Skin of body (tissue), 2 donors: ENCODE measurements around the gene TRMT10B. TPM values are rescaled to one million over a fixed set of nuclear protein-coding genes. Genes with fewer than 3 reads are reported as not detected.

Experiments used
- DNase-seq: peaks from one replicate; lab custom pipeline; 2025; lab: John Stamatoyannopoulos, UW
- total RNA-seq: library from RNA; depleted of rRNA; stranded (reverse); fragments of >200 nt; gene quantifications from one replicate; pipeline ENCODE4 v1.2.3, GENCODE V29; 2014

TRMT10B gene, protein sequence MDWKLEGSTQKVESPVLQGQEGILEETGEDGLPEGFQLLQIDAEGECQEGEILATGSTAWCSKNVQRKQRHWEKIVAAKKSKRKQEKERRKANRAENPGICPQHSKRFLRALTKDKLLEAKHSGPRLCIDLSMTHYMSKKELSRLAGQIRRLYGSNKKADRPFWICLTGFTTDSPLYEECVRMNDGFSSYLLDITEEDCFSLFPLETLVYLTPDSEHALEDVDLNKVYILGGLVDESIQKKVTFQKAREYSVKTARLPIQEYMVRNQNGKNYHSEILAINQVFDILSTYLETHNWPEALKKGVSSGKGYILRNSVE
- 7.1 TPM for total RNA-seq

DNA sequence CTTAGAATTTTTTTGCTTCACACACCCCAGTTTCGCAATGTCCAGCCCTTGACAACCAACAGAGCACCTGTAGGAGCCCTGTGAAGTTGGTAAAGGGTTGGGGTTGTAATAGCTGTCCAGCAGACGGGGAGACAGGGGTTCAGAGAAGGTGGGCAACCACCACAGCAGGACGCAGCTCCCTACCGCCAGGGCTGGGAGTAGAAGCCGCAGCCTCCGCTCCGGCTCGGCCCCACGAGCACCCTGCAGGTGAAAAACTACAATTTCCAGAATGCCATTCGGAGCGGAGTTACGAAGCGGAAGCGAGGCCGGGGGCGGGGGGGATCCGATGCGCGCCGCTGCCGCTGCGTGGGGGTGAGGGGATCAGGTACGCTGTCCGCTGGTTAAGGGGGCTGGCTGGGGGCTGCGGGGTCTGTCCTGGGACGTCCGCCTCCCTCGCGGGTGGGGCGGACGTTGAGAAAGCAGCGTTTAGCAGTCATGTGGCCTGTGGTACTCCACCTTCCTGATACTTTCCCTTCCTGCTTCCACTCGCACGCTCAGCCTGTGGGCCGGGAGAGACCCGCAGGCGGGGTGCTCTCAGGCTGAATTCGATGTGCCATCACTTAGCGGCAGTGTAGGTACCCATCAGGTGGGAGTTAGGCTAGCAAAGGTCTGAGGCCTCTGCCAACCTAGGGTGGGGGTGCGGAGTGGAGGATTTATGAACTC is at the start of gene TRMT10B:
Gene TRMT10B, plus strand, starts transcription at position 317 of the 702 bp plus-strand sequence. CDS start 8,127 bp downstream, outside the sequence.
- peak; percentile 32 for DNase-seq

DNA sequence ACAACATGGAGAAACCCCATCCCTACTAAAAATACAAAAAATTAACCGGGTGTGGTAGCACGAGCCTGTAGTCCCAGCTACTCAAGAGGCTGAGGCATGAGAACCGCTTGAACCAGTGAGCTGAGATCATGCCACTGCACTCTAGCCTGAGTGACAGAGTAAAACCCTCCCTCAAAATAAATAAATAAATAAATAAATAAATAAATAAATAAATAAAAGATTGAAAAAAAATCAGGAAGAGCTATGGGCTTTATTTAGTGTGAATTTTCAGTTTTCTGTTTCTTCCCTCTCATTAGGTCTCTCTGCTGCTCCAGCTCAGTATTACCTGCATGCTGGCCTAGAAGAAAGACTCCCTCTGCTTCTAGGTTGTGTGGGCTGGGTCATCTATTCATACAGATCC is 47.8 kb upstream of the TRMT10B start:
- no peak for DNase-seq

DNA sequence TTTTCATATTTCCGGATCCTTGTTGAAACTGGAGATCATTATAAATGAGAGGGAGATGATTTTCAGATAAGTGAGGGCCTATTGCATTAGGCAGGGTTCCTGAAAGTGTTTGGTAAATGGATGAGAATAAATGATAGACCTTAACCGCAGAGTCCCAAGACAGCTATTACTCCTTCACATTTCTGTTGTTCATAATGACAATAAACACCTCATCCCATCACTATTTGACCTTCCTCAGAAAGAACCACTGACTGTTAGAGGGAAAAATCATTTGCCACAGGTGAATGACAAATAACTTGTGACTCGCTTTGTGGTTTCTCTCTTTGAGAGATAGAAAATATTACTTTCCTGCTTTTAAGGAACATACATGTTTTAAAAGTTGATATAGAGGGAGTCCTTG is 47.3 kb upstream of the TRMT10B start:
- no peak for DNase-seq

DNA sequence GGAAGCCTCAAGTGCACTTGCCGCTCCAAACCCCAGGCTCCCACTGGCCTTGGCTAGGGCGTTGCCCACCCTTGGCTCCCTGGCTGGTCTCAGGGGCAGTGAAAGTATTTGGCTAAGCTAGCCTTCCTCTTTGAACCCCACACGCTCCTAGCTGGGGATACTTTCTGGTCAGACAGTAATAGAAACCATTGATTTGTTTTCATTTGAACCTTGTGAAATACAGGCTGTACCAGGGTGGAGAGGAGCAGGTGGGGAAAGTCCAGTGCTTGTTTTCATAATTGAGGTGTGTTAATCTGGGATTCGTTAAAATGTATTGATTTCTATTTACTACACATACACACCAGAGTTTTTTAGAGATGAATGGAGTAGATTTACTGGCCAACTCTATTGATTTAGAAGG is 45.9 kb upstream of the TRMT10B start:
- DNase-seq, result no peak

DNA sequence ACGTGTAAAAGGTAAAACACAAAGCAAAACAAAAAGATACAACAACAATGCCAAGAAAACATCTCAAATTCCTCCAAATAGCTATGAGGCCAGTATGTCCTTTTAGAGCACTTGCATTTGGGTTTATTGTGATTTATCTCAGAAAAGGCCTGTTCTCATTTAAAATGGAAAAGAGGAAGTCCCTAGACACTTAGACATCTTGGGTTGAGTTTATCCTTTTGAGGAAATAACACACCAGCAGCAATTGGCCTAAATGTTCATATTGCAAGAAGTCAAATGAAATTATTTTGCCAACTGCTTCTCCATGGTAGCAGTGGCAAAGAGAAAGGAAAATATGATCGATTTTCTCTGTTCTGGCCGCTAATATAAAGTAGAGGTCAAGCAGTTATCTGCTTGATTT is 43.6 kb upstream of the TRMT10B start:
- DNase-seq, result no peak

DNA sequence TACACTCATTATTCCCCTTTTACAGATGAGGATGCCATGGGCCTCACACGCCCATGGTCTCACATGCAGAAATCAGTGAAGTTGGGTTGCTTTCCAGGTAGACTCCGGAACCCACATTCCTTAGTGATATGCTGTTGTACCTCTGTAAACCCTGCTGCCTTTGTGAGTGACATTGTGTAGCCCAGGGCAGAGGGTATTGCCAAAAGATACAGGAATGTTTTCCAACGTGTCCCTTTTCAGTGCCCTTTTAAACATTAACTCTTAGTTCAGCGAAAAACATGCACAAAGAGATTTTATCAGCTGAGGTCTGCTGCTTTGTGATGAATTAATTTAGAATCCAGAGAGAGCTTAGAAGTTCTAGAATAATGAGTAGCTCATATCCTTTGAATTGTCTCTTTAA is 38.3 kb upstream of the TRMT10B start:
- no peak for DNase-seq

DNA sequence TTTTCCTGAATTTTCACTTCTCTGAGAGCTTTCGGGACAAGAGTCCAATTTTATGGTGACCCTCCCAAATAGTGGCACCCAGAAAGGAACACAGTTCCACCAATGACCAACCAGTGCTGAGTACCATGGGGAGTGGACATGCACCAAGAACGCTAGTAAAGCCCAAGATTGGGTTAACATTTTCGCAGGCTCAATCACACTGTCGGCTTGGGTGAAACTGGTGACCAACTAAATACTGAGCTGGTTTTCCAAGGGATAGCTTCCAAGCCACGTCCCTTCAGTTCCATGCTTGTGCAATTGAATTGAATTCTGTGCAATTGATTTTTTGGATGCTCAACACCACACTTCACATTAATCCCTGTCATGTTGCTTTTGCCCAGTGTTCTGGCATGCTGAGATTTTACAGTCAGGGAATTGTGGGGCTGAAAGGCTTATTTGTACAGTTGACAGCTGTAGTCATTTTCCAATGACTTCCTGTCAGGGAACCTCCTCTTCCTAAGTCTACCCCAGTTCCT is 37.6 kb upstream of the TRMT10B start:
- DNase-seq, result no peak

DNA sequence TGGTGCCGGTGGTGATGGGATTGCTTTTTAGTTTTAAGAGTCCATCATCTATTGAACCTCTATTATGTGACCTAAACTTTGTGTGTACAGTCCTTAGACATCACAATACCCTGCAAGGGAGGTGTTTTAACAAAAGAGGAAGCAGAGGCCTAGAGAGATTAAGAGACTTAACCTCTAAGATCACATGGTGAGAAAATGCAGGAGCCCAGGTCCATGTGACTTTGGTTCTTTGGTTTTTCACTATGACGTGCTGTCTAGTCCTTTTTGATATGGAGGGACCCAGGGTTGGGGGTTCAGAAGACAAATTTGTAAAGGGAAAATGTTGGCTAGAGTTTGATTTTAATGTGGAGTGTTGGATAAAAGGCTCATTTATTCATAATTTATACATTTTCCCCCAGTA is 34.1 kb upstream of the TRMT10B start:
- no peak for DNase-seq

DNA sequence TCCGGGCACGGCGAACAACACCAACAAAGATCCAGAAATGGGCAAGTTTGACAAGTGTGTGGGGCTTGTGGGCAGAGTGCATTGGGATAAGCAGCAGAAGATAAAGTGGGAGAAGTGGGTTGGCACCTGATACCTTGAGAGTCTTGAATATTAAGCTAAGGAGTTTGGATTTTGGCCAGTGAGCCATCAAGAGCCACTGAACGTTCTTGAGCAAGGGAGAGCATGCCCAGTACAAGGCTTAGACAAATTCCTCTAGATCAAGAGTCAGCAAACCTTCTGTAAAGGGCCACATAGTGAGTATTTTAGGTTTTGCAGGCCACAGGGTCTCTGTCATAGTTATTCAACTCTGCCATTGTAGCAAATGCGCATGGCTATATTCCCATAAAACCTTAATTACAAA is 26.6 kb upstream of the TRMT10B start:
- no peak for DNase-seq

DNA sequence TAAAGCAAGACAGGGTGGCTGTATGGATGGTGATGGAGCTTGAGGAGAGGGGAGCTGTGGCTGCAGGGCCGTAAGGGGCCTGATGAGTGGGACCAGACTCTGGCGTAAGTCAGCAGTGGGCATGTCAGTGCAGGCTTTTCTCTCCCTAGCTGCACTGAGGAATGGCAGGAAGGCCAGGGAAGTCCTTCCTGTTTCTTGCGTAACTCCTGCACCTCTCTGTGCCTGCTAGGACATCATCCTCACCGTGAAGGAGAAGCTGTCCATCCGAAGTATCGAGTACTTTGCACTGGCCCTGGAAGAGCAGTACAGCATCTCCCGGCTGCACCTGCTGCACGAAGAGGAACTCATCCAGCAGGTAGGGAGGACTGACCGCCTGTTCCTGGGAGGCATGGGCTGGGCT is 24.1 kb upstream of the TRMT10B start:
- DNase-seq, result no peak

DNA sequence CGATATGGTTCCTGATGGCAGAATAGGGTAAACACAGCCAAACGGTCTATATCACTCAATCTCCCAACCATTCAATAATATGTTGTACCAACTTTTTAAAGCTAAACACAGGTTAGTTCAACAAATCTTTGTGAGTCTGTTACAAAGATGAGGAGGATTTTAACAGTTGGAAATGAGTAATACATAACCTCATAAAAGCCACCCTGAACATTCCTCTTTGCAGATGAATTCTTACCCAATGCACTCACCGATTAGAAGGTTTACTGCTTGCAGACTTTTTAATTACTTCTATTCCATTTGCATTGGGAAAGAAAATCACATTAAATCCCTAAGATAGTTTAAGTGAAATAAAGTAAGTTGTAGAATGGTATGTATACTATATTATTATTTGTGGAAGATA is 23.3 kb upstream of the TRMT10B start:
- no peak for DNase-seq

DNA sequence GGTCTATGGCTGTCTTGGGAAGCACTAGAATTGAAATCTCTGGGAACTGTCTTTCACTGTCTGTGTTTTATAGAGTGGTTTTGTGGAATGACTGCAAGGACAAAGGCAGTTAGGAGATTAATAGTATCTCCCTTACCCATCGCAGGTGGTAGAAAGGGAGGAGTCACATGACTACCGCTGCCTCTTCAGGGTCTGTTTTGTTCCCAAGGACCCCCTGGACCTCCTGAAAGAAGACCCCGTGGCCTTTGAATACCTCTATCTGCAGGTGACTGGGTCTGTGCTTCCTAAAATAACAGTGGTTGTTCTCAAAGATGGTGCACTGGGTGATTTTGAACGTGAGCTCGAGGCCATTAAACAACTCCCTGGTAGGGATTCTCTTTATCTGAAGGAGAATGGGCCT is 22.8 kb upstream of the TRMT10B start:
- DNase-seq, result no peak

DNA sequence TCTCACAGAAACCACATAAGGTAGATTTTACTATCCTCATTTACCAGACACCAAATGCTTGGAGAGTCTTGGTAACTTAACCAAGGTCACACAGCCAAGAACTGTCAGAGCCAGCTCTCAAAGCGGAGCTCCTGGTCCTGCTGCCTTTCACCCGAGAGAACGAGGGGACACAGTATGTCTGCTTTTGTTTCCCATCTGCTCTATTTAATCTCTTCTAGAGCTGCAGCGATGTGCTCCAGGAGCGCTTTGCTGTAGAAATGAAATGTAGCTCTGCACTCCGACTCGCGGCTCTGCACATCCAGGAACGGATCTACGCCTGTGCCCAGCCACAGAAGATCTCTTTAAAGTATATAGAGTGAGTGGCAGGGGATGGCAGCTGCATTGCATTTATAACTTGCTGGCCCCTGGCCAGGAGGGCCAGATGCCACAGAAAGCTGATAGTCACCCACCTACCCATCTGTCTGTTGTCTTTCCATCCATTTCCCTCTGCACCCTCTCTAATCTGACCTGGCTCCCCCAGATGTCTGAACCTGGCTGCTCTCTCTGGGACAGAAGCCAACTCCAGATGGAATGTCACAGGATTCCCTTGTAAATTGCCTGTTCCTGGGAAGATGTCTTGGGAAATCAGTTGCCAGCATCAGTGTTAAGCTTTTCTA is 21.4 kb upstream of the TRMT10B start:
- DNase-seq, result no peak

DNA sequence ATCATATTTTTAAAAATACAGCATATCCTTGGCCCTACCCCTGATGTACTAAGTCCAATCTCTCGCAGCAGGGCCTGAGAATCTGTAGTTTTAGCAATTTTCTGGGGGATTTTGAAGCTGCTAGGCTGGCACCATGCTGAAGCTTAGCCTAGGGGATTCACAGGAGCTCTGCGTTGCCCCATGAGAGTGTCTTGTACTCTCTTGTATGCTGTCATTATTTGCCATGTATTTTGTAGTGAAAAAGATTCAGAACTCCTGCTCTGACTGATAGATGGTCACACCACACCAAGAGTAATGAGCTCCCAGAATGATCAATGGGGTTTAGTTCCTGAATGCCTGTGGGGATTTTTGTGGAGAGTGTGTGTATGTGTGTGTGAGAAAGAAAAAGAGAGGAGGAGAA is 20.7 kb upstream of the TRMT10B start:
- DNase-seq, result no peak

DNA sequence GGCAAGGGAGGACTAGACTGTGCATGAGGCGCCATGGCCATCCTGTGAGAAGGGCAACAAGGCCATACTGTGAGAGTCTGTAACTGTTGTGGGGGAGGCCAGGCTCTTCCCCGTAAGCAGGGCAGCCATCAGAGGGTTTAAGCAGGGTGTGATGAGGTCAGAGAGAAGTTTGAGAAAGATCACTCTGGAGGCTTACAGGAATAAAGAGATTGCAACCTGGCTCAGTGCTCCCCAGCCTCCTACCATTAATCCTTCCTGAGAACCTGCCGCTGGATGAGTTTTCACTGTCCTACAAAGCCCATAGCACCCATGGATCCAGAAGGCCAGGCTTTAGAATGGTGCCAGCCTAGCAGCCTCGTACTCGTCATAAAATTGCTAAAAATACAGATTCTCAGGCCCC is 14.4 kb upstream of the TRMT10B start:
- no peak for DNase-seq

DNA sequence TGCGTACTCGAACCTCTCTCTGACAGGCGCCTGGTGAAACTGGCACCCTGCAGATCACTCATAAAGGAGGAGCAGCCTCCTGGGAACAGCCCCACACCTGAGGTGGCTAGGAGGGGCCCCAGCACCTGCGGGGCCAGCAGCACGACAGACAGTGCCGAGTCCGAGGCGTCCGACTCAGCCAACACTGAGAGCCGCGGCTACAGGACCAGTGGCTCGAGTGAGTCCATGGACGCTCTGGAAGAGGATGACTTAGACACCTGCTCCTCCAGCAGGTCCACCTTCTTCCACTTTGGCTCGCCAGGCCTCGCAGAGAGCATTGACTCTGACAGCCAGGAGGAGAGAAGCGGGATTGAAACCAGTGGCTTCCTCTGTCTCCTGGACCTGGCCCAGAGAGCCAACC is 13.5 kb upstream of the TRMT10B start:
- no peak for DNase-seq

DNA sequence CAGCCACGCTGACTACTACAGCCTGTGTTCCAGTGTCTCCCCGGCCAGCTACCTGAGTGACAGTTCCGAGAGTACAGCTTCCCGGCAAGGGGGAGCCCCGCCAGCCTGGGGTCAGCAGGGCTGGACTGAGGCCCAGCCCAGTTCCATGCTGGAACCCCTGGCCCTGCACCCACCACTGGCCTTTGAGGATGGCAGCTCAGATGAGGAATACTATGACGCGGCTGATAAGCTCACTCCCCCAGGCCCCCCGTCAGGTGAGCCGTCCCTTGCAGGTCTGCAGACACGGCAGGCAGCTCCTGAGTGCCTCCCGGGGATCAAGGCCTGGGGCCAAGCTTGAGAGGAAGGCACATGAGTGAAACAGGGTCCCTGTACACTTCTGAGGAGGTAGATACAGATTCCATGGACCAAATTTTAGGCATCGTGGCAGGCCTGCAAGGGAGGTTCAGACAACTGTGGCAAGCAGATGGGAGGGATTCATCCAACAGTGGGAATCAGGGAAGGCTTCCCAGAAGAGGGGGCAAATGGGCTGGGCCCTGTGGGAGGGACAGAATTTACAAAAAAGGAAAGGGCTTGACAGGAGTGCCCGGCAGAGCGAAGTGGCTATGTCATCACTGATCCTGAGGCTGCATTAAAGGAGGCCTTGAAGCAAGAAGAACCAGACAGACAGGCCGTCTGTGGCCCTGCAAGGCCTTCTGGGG is 12.8 kb upstream of the TRMT10B start:
- DNase-seq, result no peak

DNA sequence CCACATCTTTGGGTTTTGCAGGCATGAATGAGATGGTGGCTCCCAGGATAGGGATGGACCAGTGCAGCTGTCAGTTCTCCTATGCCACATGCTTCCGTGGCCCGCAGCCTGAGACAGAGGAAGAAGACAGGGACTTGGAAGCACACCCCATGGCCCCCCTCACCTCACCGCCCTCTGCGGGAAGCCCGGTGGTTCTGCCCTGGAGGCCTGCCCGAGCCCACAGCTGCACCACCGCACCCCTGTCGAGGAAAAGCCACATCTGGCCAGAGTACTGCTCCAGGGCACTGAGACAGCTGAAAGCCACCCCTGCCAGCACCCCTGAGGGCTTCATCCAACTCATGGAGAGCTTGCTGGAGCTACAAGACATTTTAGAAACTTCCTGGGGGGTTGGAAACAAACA is 7.6 kb upstream of the TRMT10B start:
- DNase-seq, result no peak

DNA sequence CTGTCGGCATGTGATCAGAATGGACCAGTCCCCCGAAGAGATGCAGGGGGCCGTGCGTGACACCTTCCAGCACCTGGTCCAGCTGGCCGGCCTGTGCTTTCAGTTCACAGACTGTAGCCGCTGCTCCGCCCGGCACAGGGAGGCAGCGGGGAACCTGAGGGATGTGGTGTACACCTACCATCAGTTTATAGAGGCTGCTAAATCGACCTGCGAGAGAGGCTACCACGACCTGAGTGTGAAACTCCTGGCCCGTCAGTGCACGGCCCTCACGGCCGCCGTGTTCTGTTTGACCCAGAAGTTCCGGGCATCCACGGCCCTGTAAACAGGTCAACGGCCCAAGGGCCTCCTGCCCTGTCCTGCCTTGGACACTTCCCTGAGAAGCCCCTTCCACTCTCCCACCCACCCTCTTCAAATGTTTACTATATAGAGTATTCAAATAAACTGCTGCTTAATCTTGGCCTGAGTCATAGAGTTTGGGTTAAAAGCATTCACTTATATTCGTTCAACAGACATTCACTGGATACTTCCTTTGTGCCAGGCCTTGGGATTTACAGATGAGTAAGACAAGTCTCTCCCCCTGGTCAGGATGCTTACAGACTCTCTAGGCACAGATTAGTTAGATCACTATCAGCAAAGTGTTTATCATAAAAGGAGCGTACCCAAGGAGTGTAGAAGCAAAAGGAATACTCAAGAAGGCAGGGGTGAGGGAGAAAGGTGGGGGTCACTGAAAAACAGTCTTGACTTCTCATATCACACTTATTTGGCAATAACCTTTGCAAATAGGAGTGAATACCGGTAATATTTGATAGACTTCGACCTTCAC is 6.9 kb upstream of the TRMT10B start:
- no peak for DNase-seq

DNA sequence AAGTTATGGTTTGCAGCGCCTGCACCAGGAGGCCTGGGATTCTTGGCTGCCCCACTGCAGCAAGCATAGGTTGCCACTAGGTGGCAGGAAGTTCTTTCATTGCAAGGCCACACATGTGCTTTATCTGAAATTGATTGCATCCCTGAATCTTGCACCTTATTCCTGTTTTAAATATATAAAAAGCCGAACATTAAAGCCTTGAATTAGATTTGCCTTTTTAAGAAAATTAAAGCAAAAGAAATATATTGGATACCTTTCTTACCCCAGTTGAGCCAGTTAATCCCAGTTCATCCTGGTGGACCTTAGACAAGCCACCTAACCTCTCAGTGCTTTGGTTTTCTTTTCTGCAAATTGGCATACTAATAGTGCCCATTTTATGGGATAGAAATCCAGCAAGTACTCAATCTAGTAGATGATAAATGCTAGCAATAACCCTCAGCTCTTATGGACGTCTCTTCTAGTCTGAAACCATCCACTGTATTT is 6.3 kb upstream of the TRMT10B start:
- no peak for DNase-seq

DNA sequence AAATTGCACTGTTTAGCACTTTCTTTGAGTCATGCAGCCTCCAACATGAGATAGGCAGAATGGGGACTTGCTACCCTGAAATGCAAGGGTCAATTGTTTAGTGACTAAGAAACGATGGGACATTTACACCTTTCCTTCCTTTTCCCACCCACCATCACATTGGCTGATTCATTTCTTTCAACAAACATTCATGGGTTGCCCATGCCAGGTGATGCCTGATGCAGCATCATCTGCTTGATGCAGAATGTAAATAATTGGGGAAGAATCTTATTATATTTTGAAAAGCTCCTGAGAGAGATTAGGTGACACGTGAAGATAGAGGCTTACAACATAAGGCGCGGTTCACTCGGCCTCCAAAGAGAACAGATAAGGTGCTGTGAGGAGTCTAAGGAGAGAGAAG is 4.5 kb upstream of the TRMT10B start:
- DNase-seq, result no peak
